NT2/D1 (cell line): ENCODE data around the gene SOAT2.

ENCODE experiments used
- DNase-seq: peaks from one replicate; pipeline ENCODE4 v3.0.0-alpha.2; 2011; ENCODE audit warnings: low read depth, low spot score
- H3K27me3 ChIP-seq: 2 replicates; pipeline ENCODE4 v1.6.0; 2011; ENCODE audit warnings: mild to moderate bottlenecking; ENCODE audit not compliant: insufficient read length, insufficient read depth
- H3K36me3 ChIP-seq: 2 replicates; pipeline ENCODE4 v1.6.1; 2011; ENCODE audit warnings: mild to moderate bottlenecking, low read length, mixed read lengths; ENCODE audit not compliant: insufficient read depth, insufficient read length
- H3K4me1 ChIP-seq: 2 replicates; pipeline ENCODE4 v1.5.1; 2011; ENCODE audit not compliant: insufficient read depth, insufficient read length
- H3K4me3 ChIP-seq: 2 replicates; pipeline ENCODE4 v1.5.1; 2011; ENCODE audit warnings: low read depth; ENCODE audit not compliant: insufficient read length
- H3K9ac ChIP-seq: 2 replicates; pipeline ENCODE4 v1.6.0; 2011; ENCODE audit warnings: low read depth; ENCODE audit not compliant: insufficient read length
- H3K9me3 ChIP-seq: 2 replicates; pipeline ENCODE4 v1.5.1; 2011; ENCODE audit warnings: mild to moderate bottlenecking, low read length; ENCODE audit not compliant: insufficient read depth
- SUZ12 ChIP-seq: IDR thresholded peaks from 2 replicates; pipeline ENCODE4 v1.6.1; 2011; ENCODE audit not compliant: insufficient read length, insufficient read depth; ENCODE audit errors: extremely low read depth
- YY1 ChIP-seq: IDR thresholded peaks from 2 replicates; pipeline ENCODE4 v1.6.1; 2011; ENCODE audit not compliant: insufficient read length, insufficient read depth
- ZNF274 ChIP-seq: IDR thresholded peaks from 2 replicates; pipeline ENCODE4 v1.6.1; 2011; ENCODE audit warnings: mild to moderate bottlenecking, low read depth, low read length

The SOAT2 gene

GRCh38 chr12:53078425-53079225 lies 24.7 kb upstream of the SOAT2 start:
- H3K27me3 ChIP-seq, result peaks cover 11% of the 10 kb centered on the region
- peaks cover 5% of the 10 kb centered on the region for H3K4me1 ChIP-seq
- H3K9me3 ChIP-seq, result no peaks in the 10 kb centered on the region
- H3K36me3 ChIP-seq, result peaks cover 24% of the 10 kb centered on the region
- no peak for TF ChIP-seq SUZ12
- no peak for TF ChIP-seq YY1
- TF ChIP-seq ZNF274, result no peak
- H3K9ac ChIP-seq, result peak overlapping the region; percentile 72
- peak overlapping the region; percentile 62 for H3K4me3 ChIP-seq
- no peak for DNase-seq

- H3K36me3 ChIP-seq, result peaks cover 16% of the 10 kb centered on the region
- TF ChIP-seq ZNF274 (no peak), YY1 (no peak), SUZ12 (no peak)
- peak within 1 kb of the TSS; percentile 62 for H3K4me3 ChIP-seq
- H3K9ac ChIP-seq, result peak within 1 kb of the TSS; percentile 81
- DNase-seq, result peak; percentile 94
- H3K4me1 ChIP-seq, result peaks cover 3% of the 10 kb centered on the region
- H3K27me3 ChIP-seq, result peaks cover 11% of the 10 kb centered on the region
- peaks cover 4% of the 10 kb centered on the region for H3K9me3 ChIP-seq
These were observed 23.8 kb upstream of the SOAT2 start, which contains the start of gene SPRYD3 for GRCh38 chr12:53079226-53080117. SPRYD3 (minus strand) TSS chr12:53079390; CDS start chr12:53079333, 57 bp downstream.

GRCh38 chr12:53082637-53083175 lies 20.6 kb upstream of the SOAT2 start:
- DNase-seq, result no peak
- H3K36me3 ChIP-seq, result no peaks in the 10 kb centered on the region
- no peak overlapping the region for H3K9ac ChIP-seq
- H3K9me3 ChIP-seq, result peaks cover 14% of the 10 kb centered on the region
- H3K27me3 ChIP-seq, result peaks cover 11% of the 10 kb centered on the region
- TF ChIP-seq SUZ12 (no peak), YY1 (no peak), ZNF274 (no peak)
- H3K4me3 ChIP-seq, result no peak overlapping the region
- H3K4me1 ChIP-seq, result peaks cover 3% of the 10 kb centered on the region

GRCh38 chr12:53086361-53086760 lies 16.9 kb upstream of the SOAT2 start:
- Histone ChIP-seq H3K4me1 (no peaks in the 10 kb centered on the region), H3K4me3 (no peak overlapping the region), H3K9me3 (peaks cover 14% of the 10 kb centered on the region), H3K9ac (no peak overlapping the region), H3K36me3 (no peaks in the 10 kb centered on the region), H3K27me3 (peaks cover under 1% of the 10 kb centered on the region)
- TF ChIP-seq ZNF274 (no peak), YY1 (no peak), SUZ12 (no peak)
- DNase-seq, result no peak

- no peak overlapping the region for H3K4me3 ChIP-seq
- no peaks in the 10 kb centered on the region for H3K27me3 ChIP-seq
- no peaks in the 10 kb centered on the region for H3K36me3 ChIP-seq
- peaks cover 6% of the 10 kb centered on the region for H3K4me1 ChIP-seq
- H3K9ac ChIP-seq, result no peak overlapping the region
- DNase-seq, result no peak
- TF ChIP-seq SUZ12, result no peak
- no peak for TF ChIP-seq ZNF274
- no peak for TF ChIP-seq YY1
- peaks cover 3% of the 10 kb centered on the region; the same call in 1 of the 2 replicates for H3K9me3 ChIP-seq
These were observed 13.2 kb upstream of the SOAT2 start for GRCh38 chr12:53090105-53090504.

- no peaks in the 10 kb centered on the region for H3K9me3 ChIP-seq
- TF ChIP-seq SUZ12, result no peak
- DNase-seq, result no peak
- H3K4me1 ChIP-seq, result peaks cover 6% of the 10 kb centered on the region
- no peak overlapping the region for H3K9ac ChIP-seq
- H3K27me3 ChIP-seq, result no peaks in the 10 kb centered on the region
- H3K36me3 ChIP-seq, result no peaks in the 10 kb centered on the region
- no peak overlapping the region for H3K4me3 ChIP-seq
These were observed 12.7 kb upstream of the SOAT2 start for GRCh38 chr12:53090554-53090953.

GRCh38 chr12:53091756-53092155 lies 11.5 kb upstream of the SOAT2 start:
- peaks cover 10% of the 10 kb centered on the region for H3K4me1 ChIP-seq
- no peak for DNase-seq
- TF ChIP-seq SUZ12 (no peak), ZNF274 (no peak), YY1 (no peak)
- H3K27me3 ChIP-seq, result peaks cover 7% of the 10 kb centered on the region
- no peaks in the 10 kb centered on the region for H3K36me3 ChIP-seq
- no peak overlapping the region for H3K4me3 ChIP-seq
- no peak overlapping the region for H3K9ac ChIP-seq
- H3K9me3 ChIP-seq, result no peaks in the 10 kb centered on the region
